KMS-11 (cell line): Measurements from ENCODE around the gene GABBR2.

Experiments
- H2AFZ ChIP-seq: fragments of 200-600 bp; sonication (generic); 2 replicates; pipeline ENCODE4 v1.6.1; 2016; ENCODE audit warnings: antibody characterized with exemption, mixed run types, low read depth
- H3K27ac ChIP-seq: fragments of 200-600 bp; sonication (generic); 2 replicates; pipeline ENCODE4 v1.6.1; 2016; ENCODE audit warnings: mild to moderate bottlenecking, mixed run types
- H3K27me3 ChIP-seq: fragments of 200-600 bp; sonication (generic); 2 replicates; pipeline ENCODE4 v1.6.1; 2017; ENCODE audit warnings: mild to moderate bottlenecking, low read depth, mixed run types, moderate library complexity; ENCODE audit not compliant: insufficient read depth
- H3K36me3 ChIP-seq: fragments of 200-600 bp; sonication (generic); 2 replicates; pipeline ENCODE4 v1.6.1; 2017; ENCODE audit warnings: mild to moderate bottlenecking, mixed run types; ENCODE audit not compliant: insufficient read depth
- H3K4me1 ChIP-seq: fragments of 200-600 bp; sonication (generic); 2 replicates; pipeline ENCODE4 v1.6.1; 2016; ENCODE audit warnings: mild to moderate bottlenecking, low read depth, mixed run types; ENCODE audit not compliant: poor library complexity, severe bottlenecking
- H3K4me2 ChIP-seq: fragments of 200-600 bp; sonication (generic); 2 replicates; pipeline ENCODE4 v1.7.0; 2016; ENCODE audit warnings: mild to moderate bottlenecking, mixed run types
- H3K4me3 ChIP-seq: fragments of 200-600 bp; sonication (generic); IDR thresholded peaks from 2 replicates; pipeline ENCODE4 v1.6.1; 2017; ENCODE audit warnings: low read depth, low read length, mixed read lengths; ENCODE audit not compliant: insufficient read depth
- H3K79me2 ChIP-seq: fragments of 200-600 bp; sonication (generic); 2 replicates; pipeline ENCODE4 v1.6.1; 2016; ENCODE audit warnings: low read depth, mixed run types; ENCODE audit not compliant: insufficient read depth
- H3K9ac ChIP-seq: fragments of 200-600 bp; sonication (generic); 2 replicates; pipeline ENCODE4 v1.6.1; 2016; ENCODE audit warnings: mild to moderate bottlenecking, mixed run types
- H4K20me1 ChIP-seq: fragments of 200-600 bp; sonication (generic); 2 replicates; pipeline ENCODE4 v1.6.1; 2016; ENCODE audit warnings: mild to moderate bottlenecking, mixed run types; ENCODE audit not compliant: insufficient read depth
- CTCF ChIP-seq: fragments of 200-600 bp; sonication (generic); conservative IDR thresholded peaks from 2 replicates; pipeline ENCODE4 v1.6.1; 2017; ENCODE audit warnings: low read depth, mild to moderate bottlenecking, antibody characterized with exemption, low read length, moderate library complexity, mixed read lengths

GABBR2 gene

GRCh38 chr9:98632839-98633238, 75.9 kb downstream of the GABBR2 start:
- no peak overlapping the region for H2AFZ ChIP-seq
- no peak for TF ChIP-seq CTCF
- no peaks in the 10 kb centered on the region for H3K79me2 ChIP-seq
- H4K20me1 ChIP-seq = no peaks in the 10 kb centered on the region
- H3K4me3 ChIP-seq = no peak overlapping the region
- no peak overlapping the region for H3K9ac ChIP-seq
- H3K4me2 ChIP-seq = no peak overlapping the region
- no peaks in the 10 kb centered on the region for H3K27me3 ChIP-seq
- H3K36me3 ChIP-seq = no peaks in the 10 kb centered on the region
- H3K4me1 ChIP-seq = no peaks in the 10 kb centered on the region
- H3K27ac ChIP-seq = no peak overlapping the region

DNA sequence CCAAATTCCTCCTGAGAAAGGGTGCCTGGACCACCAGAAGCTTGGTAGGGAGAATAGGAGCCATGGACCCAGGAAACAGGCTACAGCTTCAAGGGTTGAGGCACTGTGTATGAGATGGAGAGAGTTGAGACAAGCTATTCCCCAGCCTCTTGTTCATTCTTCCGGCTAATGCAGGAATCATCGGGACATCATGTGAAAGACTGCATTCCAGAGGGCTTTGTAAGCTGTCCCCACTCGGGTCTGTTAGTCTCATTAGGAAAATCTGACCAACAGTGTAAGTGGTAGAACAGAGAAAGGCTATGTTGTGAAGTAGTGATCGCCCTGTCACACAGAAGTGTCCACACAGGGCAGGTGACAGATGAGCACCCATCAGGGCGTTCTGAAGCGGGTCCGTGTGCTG, 81.4 kb downstream of the GABBR2 start:
- no peaks in the 10 kb centered on the region for H3K27me3 ChIP-seq
- no peaks in the 10 kb centered on the region for H4K20me1 ChIP-seq
- no peaks in the 10 kb centered on the region for H3K36me3 ChIP-seq
- no peak overlapping the region for H3K27ac ChIP-seq
- no peaks in the 10 kb centered on the region for H3K79me2 ChIP-seq
- H3K9ac ChIP-seq = no peak overlapping the region
- H2AFZ ChIP-seq = no peak overlapping the region
- H3K4me3 ChIP-seq = no peak overlapping the region
- H3K4me1 ChIP-seq = no peaks in the 10 kb centered on the region
- H3K4me2 ChIP-seq = no peak overlapping the region
- TF ChIP-seq CTCF = no peak

DNA sequence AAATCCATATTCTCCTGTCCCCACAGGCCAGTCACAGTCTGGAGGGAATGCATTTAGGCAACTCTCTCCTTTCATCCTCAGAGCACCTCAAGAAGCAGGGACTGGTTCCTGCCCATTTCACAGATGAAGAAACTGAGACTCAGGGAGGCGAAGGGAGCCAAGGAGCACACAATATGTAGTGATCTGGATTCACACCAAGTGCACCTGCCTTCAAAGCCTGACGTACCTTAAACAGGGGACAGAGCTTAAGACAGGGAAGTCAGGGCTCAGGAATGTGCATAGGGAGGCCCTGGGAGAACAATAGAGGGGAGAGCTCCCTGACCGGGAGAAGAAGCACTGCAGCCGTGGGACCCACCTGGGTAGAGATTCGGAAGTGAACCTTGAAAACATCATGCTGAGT, 83.0 kb downstream of the GABBR2 start:
- Histone ChIP-seq H3K9ac (no peak overlapping the region), H3K4me2 (no peak overlapping the region), H3K36me3 (no peaks in the 10 kb centered on the region), H3K27ac (no peak overlapping the region), H3K79me2 (no peaks in the 10 kb centered on the region), H3K27me3 (no peaks in the 10 kb centered on the region), H4K20me1 (no peaks in the 10 kb centered on the region), H3K4me1 (no peaks in the 10 kb centered on the region), H3K4me3 (no peak overlapping the region), H2AFZ (no peak overlapping the region)
- no peak for TF ChIP-seq CTCF

DNA sequence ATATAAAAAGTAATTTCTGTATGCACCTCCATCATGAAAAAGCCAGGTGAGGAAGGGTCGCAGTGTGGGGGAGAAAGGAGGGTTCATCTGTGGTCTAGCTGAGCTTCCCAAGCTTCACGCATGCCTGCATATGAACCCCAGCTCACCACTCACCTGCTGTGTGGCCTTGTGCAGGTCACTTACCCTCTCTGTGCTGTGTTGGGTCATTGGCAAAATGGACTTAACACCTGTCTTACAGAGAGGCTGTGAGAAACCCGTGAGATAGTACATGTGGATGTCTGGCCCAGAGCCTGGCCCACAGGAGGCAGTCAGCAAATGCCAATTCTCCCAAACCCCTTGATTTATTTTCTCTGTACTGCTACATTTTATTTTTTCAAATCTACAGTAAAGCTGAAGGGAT, 88.9 kb downstream of the GABBR2 start:
- no peak overlapping the region for H2AFZ ChIP-seq
- H4K20me1 ChIP-seq = no peaks in the 10 kb centered on the region
- no peak overlapping the region for H3K9ac ChIP-seq
- H3K4me2 ChIP-seq = no peak overlapping the region
- no peak overlapping the region for H3K27ac ChIP-seq
- no peaks in the 10 kb centered on the region for H3K4me1 ChIP-seq
- H3K4me3 ChIP-seq = no peak overlapping the region
- TF ChIP-seq CTCF = no peak
- H3K27me3 ChIP-seq = no peaks in the 10 kb centered on the region
- no peaks in the 10 kb centered on the region for H3K79me2 ChIP-seq
- H3K36me3 ChIP-seq = no peaks in the 10 kb centered on the region

GRCh38 chr9:98615633-98616032, 93.1 kb downstream of the GABBR2 start:
- H3K27ac ChIP-seq = no peak overlapping the region
- H3K79me2 ChIP-seq = no peaks in the 10 kb centered on the region
- no peak overlapping the region for H3K4me3 ChIP-seq
- H3K9ac ChIP-seq = no peak overlapping the region
- H3K36me3 ChIP-seq = no peaks in the 10 kb centered on the region
- H3K4me1 ChIP-seq = no peaks in the 10 kb centered on the region
- H3K4me2 ChIP-seq = no peak overlapping the region
- H3K27me3 ChIP-seq = no peaks in the 10 kb centered on the region
- no peak for TF ChIP-seq CTCF
- no peaks in the 10 kb centered on the region for H4K20me1 ChIP-seq
- no peak overlapping the region for H2AFZ ChIP-seq
